Natural killer cell (primary cell): ENCODE results near the gene FGGY. TPM values are rescaled to one million over a fixed set of nuclear protein-coding genes. Genes with fewer than 3 reads are reported as not detected.

Experiments used
- ATAC-seq, 3 donors: fragments of 150-1000 bp in 2 of 3; fragments of 200-7000 bp in 1 of 3; cut with Tn5 transposase; 1 replicate in 1 of 3; 2 replicates in 2 of 3; pipeline ENCODE4 v1.10.0; 2021; ENCODE audit warnings: mild to moderate bottlenecking in 2 of 3, moderate library complexity in 2 of 3
- DNase-seq, 2 donors: peaks; one replicate each; pipeline versions ENCODE4 v3.0.0 to v3.0.0-alpha.2; 2013 to 2021; ENCODE audit warnings: mixed read lengths in 1 of 2
- H3K27ac ChIP-seq: one replicate; pipeline ENCODE4 v1.5.1; 2013; ENCODE audit warnings: mild to moderate bottlenecking, low read length
- H3K27me3 ChIP-seq: one replicate; pipeline ENCODE4 v1.6.1; 2013; ENCODE audit warnings: low read length; ENCODE audit not compliant: control insufficient read depth, insufficient read depth
- H3K36me3 ChIP-seq: one replicate; pipeline ENCODE4 v1.6.1; 2013; ENCODE audit warnings: low read length; ENCODE audit not compliant: control insufficient read depth, insufficient read depth
- H3K4me1 ChIP-seq: one replicate; pipeline ENCODE4 v1.6.1; 2013; ENCODE audit warnings: low read length; ENCODE audit not compliant: control insufficient read depth, insufficient read depth
- H3K4me3 ChIP-seq: one replicate; pipeline ENCODE4 v1.5.1; 2013; ENCODE audit warnings: low read length
- H3K9me3 ChIP-seq: one replicate; pipeline ENCODE4 v1.6.1; 2013; ENCODE audit warnings: low read length; ENCODE audit not compliant: control insufficient read depth, insufficient read depth
- H3K27ac Mint-ChIP-seq, 2 donors: one replicate each; pipeline ENCODE4 v1.8.0; 2022; ENCODE audit warnings: mild to moderate bottlenecking in 2 of 2, mixed read lengths in 2 of 2, moderate library complexity in 1 of 2
- H3K27me3 Mint-ChIP-seq, 2 donors: one replicate each; pipeline ENCODE4 v1.8.0; 2022; ENCODE audit warnings: low read depth in 2 of 2, mixed read lengths in 2 of 2
- H3K36me3 Mint-ChIP-seq: one replicate; pipeline ENCODE4 v1.8.0; 2022; ENCODE audit warnings: mixed read lengths
- H3K4me1 Mint-ChIP-seq, 2 donors: one replicate each; pipeline ENCODE4 v1.8.0; 2022; ENCODE audit warnings: mixed read lengths in 2 of 2
- H3K4me3 Mint-ChIP-seq: one replicate; pipeline ENCODE4 v1.8.0; 2022; ENCODE audit warnings: mild to moderate bottlenecking, moderate library complexity, mixed read lengths
- H3K9me3 Mint-ChIP-seq, 2 donors: one replicate each; pipeline ENCODE4 v1.8.0; 2022; ENCODE audit warnings: mixed read lengths in 2 of 2
- WGBS: methylation state at CpG from one replicate; pipeline ENCODE4 v1.1.7; 2013; ENCODE audit warnings: missing lambda C conversion rate; ENCODE audit not compliant: insufficient coverage; 5-methylcytosine and 5-hydroxymethylcytosine counted together
- intact Hi-C: fragments of 100-400 bp; cut with micrococcal nuclease; formaldehyde crosslinking; loops from one replicate; pipeline ENCODE4 v1.14.2; 2022
- total RNA-seq, 4 donors: library from RNA; stranded (reverse); fragments of 120-200 nt in 1 of 4; gene quantifications; one replicate each; pipeline versions ENCODE4 v1.2.3 to v1.2.4, GENCODE V29; 2013 to 2022
- TF ChIP-seq, protein P1 (sequence below): fragments of 200-600 bp; IDR thresholded peaks from one replicate; pipeline ENCODE4 v1.8.0; 2022; ENCODE audit warnings: antibody characterized with exemption

FGGY gene
- total RNA-seq, 3 donors from 2014 or later (not counting 1 experiment from before 2014, with no cell fraction given): 21.8 to 31.5 (median 21.8) TPM

DNA sequence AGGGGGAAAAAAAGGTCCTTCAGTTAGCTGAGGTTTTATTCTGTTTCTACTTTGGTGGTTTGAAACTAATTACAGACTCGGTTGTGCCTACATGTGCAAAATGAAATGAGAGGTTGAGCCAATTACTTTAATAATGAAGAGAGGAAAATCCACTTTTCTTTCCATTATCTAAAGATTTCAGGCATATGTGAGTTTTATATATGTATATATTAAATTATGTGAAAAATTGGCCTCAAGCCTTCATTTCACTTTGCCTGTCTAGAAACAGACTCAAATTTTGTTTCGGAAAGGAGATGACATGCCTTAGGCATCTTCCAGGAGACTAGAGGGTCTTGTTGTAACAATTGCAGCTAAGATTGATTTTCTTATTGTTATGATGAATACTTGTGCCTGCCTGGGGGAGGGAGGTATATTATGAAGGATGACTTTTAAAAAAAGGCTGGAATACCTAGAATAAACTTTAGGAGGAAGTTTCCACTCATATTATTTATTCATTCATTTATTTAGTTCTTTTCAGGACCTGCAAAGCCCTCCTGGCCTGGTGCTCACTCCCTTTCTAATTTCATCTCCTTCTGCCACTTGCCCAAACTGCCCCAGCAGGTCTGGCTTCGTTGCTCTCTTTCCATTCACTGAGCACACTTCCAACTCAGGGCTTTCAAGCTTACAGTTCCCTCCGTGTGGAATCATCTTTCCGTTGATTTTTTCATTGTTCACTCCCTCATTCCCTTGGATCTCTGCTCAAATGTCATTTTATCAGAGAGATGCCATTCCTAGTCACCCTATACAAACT is 423.6 kb downstream of the FGGY start:
- no peaks in the 10 kb centered on the region for H3K4me1 Mint-ChIP-seq
- TF ChIP-seq, protein P1, sequence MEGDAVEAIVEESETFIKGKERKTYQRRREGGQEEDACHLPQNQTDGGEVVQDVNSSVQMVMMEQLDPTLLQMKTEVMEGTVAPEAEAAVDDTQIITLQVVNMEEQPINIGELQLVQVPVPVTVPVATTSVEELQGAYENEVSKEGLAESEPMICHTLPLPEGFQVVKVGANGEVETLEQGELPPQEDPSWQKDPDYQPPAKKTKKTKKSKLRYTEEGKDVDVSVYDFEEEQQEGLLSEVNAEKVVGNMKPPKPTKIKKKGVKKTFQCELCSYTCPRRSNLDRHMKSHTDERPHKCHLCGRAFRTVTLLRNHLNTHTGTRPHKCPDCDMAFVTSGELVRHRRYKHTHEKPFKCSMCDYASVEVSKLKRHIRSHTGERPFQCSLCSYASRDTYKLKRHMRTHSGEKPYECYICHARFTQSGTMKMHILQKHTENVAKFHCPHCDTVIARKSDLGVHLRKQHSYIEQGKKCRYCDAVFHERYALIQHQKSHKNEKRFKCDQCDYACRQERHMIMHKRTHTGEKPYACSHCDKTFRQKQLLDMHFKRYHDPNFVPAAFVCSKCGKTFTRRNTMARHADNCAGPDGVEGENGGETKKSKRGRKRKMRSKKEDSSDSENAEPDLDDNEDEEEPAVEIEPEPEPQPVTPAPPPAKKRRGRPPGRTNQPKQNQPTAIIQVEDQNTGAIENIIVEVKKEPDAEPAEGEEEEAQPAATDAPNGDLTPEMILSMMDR: no peak
- H3K36me3 ChIP-seq: no peaks in the 10 kb centered on the region
- no peaks in the 10 kb centered on the region for H3K4me1 ChIP-seq
- no peak overlapping the region for H3K27ac ChIP-seq
- H3K4me3 Mint-ChIP-seq: no peak overlapping the region
- H3K4me3 ChIP-seq: no peak overlapping the region
- no peaks in the 10 kb centered on the region for H3K36me3 Mint-ChIP-seq
- WGBS: 90% methylated on average over 4 of the region's 5 CpGs
- H3K9me3 ChIP-seq: no peaks in the 10 kb centered on the region
- H3K27ac Mint-ChIP-seq: no peak overlapping the region
- ATAC-seq (no peak), DNase-seq (no peak)
- no peaks in the 10 kb centered on the region for H3K27me3 Mint-ChIP-seq
- no peaks in the 10 kb centered on the region for H3K27me3 ChIP-seq
- H3K9me3 Mint-ChIP-seq: no peaks in the 10 kb centered on the region
- intact Hi-C loops: no loop called here

DNA sequence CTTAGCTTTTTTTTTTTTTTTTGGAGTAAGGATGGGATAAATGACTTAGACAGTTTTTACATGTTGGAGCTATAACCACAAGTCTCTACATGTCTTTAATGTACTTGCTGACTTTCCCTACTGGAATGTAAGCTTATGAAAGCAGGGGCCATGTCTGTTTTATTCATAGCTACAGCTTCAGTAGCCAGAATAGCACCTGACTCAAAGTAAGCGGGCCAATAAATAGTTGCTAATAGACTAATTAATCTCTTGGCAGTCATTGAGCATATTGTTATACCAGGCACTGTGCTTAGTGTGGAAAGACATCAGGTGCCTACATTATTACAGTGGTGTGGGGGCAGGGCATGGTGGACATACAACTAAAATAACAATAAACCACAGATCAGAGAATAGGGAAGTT is 433.4 kb downstream of the FGGY start:
- Mint-ChIP-seq H3K36me3 (no peaks in the 10 kb centered on the region), H3K27me3 (no peaks in the 10 kb centered on the region), H3K4me1 (no peaks in the 10 kb centered on the region), H3K9me3 (no peaks in the 10 kb centered on the region), H3K4me3 (no peak overlapping the region), H3K27ac (no peak overlapping the region)
- no peaks in the 10 kb centered on the region for H3K4me1 ChIP-seq
- 100% methylated on average over 1 of the region's 1 CpG for WGBS
- no peak overlapping the region for H3K4me3 ChIP-seq
- no peak for DNase-seq
- H3K36me3 ChIP-seq: no peaks in the 10 kb centered on the region
- intact Hi-C loops: no loop called here
- no peaks in the 10 kb centered on the region for H3K27me3 ChIP-seq
- TF ChIP-seq, protein P1: no peak
- H3K9me3 ChIP-seq: no peaks in the 10 kb centered on the region
- ATAC-seq: no peak
- no peak overlapping the region for H3K27ac ChIP-seq

- Histone ChIP-seq H3K36me3 (no peaks in the 10 kb centered on the region), H3K4me1 (no peaks in the 10 kb centered on the region), H3K27ac (no peak overlapping the region), H3K27me3 (no peaks in the 10 kb centered on the region), H3K9me3 (no peaks in the 10 kb centered on the region), H3K4me3 (no peak overlapping the region)
- no peaks in the 10 kb centered on the region for H3K4me1 Mint-ChIP-seq
- peaks cover 3% of the 10 kb centered on the region for H3K36me3 Mint-ChIP-seq
- ATAC-seq: no peak
- 36% methylated on average over 12 of the region's 12 CpGs for WGBS
- no peak for DNase-seq
- H3K27me3 Mint-ChIP-seq: no peaks in the 10 kb centered on the region
- H3K27ac Mint-ChIP-seq: no peak overlapping the region
- TF ChIP-seq, protein P1: no peak
- no peak overlapping the region for H3K4me3 Mint-ChIP-seq
- intact Hi-C loops: no loop called here
- H3K9me3 Mint-ChIP-seq: no peaks in the 10 kb centered on the region
Measured at GRCh38 chr1:59730759-59731478, 434.0 kb downstream of the FGGY start.
